Dermis microvascular lymphatic vessel endothelial cell (primary cell): ENCODE measurements around the gene LCE1A. TPM values are rescaled to one million over a fixed set of nuclear protein-coding genes. Genes with fewer than 3 reads are reported as not detected.

Experiments
- DNase-seq, 2 donors: peaks; one replicate each; pipeline versions ENCODE4 v3.0.0 to v3.0.0-alpha.2; 2010; ENCODE audit warnings: low read depth in 2 of 2
- total RNA-seq: library from RNA; depleted of rRNA; stranded (reverse); fragments of >200 nt; gene quantifications from 2 replicates; pipeline ENCODE4 v1.2.1, GENCODE V29; 2014

The LCE1A gene, protein sequence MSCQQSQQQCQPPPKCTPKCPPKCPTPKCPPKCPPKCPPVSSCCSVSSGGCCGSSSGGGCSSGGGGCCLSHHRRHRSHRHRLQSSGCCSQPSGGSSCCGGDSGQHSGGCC
- total RNA-seq, result not detected in 2 replicates

- no peak for DNase-seq
Observed at GRCh38 chr1:152827173-152827572, at the start of gene LCE1A. LCE1A (plus strand) TSS chr1:152827473; CDS start chr1:152827473, 0 bp downstream.

- DNase-seq, result no peak
Observed at GRCh38 chr1:152777510-152778137, 49.6 kb upstream of the LCE1A start.

GRCh38 chr1:152783095-152783494, 44.2 kb upstream of the LCE1A start:
- no peak for DNase-seq

DNA sequence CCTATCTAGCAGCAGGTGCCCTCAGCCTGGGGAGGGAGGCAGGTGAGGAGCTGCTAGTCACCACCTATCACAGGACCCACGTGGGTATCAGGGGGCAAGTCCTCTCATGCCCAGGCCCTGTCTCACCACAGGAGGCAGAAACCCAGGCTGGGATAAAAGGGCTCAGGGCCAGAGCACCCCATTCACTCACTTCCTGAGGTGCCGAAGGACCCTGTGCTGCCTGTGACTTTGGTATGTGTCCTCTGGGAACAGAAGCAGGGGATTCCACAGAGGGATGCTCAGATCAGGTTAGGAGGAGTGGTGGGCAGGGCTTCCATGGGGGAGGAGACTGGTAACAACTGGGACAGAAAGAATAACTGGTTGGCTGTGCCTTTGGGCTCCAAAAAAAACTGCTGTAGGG, 41.2 kb upstream of the LCE1A start, which contains the start of gene LCE1E:
Gene LCE1E, plus strand, starts transcription at position 181 of the 400 bp plus-strand sequence. CDS start 1,043 bp downstream, outside the sequence.
- DNase-seq, result no peak

DNA sequence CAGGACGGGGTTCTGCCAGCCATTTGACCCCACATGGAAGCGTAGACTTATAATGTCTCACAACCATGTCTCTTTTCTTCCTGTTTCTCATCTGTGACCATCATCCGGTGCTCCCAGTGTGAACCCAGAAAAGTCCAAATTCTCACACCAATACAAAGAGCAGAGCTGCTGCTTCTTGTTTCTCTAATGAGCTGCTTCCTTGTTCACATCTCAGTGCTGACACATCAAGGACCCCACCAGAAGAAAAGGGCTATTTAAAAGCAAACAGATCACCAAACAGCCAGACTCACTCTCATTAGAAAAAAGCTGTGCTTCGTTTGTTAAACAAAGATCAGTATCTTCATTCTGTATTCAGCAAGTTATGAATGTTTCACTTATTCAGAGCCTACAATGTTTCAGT, 31.6 kb upstream of the LCE1A start:
- no peak for DNase-seq

GRCh38 chr1:152796421-152796820, 30.9 kb upstream of the LCE1A start, which contains the start of gene LCE1D:
LCE1D (plus strand) TSS chr1:152796721; CDS start chr1:152797795, 1,074 bp downstream.
- DNase-seq, result no peak

- DNase-seq, result no peak
Observed at GRCh38 chr1:152801333-152801732, 25.9 kb upstream of the LCE1A start.

- DNase-seq, result no peak
Observed at GRCh38 chr1:152806576-152806975, 20.7 kb upstream of the LCE1A start, which contains the start of gene LCE1C. LCE1C (minus strand) TSS chr1:152806651; CDS start chr1:152805478, 1,173 bp downstream.

DNA sequence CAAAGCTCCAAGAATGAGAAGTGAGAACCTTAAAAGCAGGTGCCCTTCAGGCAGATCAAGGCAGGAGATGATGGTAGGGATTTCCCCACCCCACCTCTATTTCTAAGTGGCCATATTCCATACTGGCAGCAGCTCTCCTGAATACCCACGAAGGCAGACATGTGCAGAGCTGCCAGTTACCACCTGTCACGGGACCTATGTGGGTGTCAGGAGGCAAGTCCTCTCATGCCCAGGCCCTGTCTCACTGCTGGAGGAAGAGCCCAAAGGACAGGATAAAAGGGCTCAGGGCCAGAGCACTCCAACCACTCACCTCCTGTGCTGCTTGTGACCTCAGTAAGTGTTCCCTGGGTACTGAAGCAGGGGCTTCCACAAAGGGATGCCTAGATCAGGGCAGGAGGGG, 16.2 kb upstream of the LCE1A start:
- DNase-seq, result no peak

- DNase-seq, result no peak
Observed at GRCh38 chr1:152811671-152812070, 15.6 kb upstream of the LCE1A start, which contains the start of gene LCE1B. LCE1B (plus strand) TSS chr1:152811971; CDS start chr1:152812447, 476 bp downstream.

GRCh38 chr1:152817309-152817708, 10.0 kb upstream of the LCE1A start:
- DNase-seq, result no peak

GRCh38 chr1:152823294-152823693, 4.0 kb upstream of the LCE1A start:
- no peak for DNase-seq

DNA sequence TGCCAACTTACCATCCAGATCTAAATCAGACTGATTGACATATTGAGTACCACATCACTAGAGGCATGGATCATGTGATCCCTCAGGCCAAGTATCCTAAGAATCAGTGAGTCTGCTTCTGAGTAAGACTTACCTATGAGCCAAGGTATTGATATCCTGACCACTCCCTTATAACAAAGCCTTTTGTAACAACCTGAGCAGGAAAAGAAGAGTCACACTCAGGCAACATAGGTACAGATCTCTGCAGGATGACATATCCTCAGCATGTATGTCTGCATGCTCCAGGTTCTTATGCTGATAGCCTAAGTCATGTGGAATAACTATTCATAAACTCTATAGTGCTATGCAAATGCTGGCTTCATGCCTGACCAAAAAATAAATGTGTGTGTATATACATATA, 2.3 kb upstream of the LCE1A start:
- DNase-seq, result no peak

DNA sequence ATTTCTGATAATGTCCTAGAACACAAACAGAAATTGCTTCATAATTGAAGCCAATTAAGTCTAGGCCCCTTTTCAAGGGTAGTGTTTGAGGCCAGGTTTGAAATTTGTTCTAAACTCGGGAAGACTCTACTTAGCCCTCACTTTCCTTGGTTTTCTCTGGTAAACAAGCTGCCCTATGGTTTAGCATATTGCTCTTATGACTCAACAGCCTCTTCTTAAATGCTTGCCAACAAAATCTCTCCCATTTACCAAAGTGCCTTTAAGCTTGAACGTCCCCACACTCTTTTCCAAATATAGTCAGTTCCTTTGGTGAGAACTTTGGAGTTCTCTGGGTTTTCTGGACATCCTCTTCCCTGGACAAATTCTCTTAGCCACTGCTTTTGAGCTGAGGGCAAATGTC, 9.6 kb downstream of the LCE1A start:
- no peak for DNase-seq

DNA sequence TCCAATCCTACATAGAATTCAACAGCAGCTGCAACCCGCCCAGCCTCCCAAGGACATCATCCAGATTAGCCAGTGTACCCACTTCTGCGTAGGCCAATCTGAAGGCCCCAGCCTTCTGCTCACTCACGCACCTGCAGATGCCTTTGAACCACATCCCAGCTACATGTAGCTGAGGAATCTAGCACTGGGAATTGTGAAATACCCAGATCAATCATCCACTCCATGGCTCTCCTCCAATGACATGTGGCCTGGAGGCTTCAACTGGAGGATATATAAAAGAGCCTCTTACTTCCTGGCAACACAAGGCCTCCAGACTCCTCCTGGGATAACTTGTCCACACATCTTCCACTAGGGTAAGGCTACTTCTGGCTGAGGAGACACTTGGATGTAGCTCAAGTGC, 15.3 kb downstream of the LCE1A start, which contains the start of gene LCE6A:
Gene LCE6A, plus strand, starts transcription at position 301 of the 400 bp plus-strand sequence. CDS start 665 bp downstream, outside the sequence.
- no peak for DNase-seq

- DNase-seq, result no peak
Observed at GRCh38 chr1:152855661-152856060, 28.4 kb downstream of the LCE1A start.

DNA sequence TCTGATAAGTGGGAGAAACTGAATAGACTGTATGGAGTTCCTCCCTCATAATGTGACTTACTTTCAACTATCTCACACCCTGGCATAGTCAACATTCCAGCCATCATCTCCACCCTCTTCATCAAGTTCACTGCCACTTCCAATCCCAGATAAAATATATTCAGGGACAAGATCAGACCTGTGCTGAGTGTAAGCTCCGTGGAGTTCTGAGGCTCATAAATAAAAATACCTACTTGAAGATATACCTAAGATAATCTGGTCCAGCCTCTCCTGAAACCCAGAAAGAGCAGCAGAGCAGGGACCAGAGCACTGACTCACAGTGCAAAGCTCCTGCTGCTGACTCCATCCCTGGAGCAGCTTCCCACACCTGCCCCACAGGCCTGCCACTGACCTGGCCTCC, 30.8 kb downstream of the LCE1A start:
- no peak for DNase-seq

DNA sequence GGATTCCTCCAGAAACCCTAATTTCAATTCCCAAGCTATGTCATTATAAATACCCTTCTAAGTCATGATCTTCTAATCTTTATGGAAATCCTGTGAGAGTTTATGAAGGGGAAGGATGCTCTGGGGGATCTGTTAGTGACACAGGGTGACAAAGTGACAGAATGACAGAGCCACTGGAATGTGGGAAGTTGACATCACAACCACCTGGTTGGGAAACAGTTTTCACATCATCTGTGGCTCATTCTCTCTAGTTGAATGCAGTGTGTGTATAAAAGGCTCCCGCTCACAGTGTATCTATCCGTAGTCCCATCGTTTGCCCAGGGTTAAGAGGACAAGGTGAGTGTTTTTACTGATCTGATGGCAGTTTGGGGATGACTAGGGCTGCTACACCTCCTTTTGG, 32.4 kb downstream of the LCE1A start, which contains the start of gene LCE7A:
Gene LCE7A, plus strand, starts transcription at position 301 of the 400 bp plus-strand sequence. CDS start 702 bp downstream, outside the sequence.
- DNase-seq, result no peak

DNA sequence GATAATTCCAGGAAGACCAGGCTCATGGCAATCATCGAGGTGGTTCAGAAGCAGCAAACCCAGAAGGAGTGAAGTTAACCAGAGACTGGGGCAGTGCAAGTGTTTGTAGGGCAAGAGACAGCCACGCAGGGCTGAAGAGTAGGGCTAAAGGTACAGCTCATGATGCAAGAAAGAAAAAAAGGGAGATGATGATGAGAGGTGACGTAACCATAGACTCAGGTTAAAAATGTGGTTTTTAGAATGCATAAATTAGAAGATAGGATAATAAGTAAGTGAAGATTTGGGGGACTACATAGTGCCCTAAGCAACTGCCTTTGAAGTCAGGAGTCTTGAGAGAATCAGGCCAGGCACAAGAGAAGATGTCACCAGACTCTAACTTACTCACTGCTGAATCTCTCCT, 32.9 kb downstream of the LCE1A start:
- DNase-seq, result no peak

GRCh38 chr1:152861374-152861773, 34.1 kb downstream of the LCE1A start:
- no peak for DNase-seq

DNA sequence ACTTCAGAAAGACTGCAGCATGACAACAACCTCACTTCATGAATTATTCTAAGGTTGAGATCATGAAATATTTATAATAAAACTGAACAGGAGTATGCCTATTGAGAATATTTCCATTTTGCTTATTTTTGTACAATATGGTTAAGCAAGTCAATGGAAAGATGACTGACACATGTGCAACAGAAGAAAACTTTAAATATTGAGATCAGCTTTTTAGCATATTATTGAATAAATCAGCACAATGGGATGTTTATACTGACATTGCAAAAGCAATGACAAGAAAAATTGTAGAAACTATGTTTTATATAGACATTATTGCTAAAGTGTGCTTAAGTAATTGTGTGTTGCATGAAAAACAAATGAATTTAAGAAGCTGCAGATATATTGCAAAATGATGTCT, 37.2 kb downstream of the LCE1A start:
- no peak for DNase-seq

DNA sequence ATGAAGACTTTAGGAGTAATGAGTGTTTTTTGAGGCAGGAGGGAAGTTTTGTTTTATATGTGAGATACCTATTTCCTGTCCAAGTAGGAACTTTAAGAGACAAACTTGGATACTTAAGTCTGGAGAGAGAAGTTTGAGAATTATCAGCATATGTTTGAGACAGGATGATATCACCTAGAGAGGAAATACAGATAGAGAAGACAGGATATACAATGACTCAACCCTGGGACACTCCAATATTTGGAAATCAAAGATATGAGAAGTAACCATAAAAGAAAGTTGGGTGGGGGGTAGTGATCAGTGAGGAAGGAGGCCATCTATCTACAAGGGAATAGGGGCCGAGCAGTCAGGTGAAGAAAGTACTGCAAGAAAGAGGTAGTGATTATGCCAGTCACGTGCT, 39.0 kb downstream of the LCE1A start:
- DNase-seq, result no peak
